Measurements from ENCODE around the gene BRI3.

The BRI3 gene

GRCh38 chr7:98297626-98298286 lies 16.3 kb downstream of the BRI3 start:
- Histone ChIP-seq H3K9me2 (replicated peaks; ENCODE audit: control insufficient read depth, low read length) (no peaks in the 10 kb centered on the region), H3K79me2 (ENCODE audit: control insufficient read depth, low read length) (no peaks in the 10 kb centered on the region), H3K4me3 (ENCODE audit: low read length) (no peak overlapping the region), H4K20me1 (ENCODE audit: control insufficient read depth, insufficient read depth, low read depth, low read length) (no peaks in the 10 kb centered on the region), H3K4me1 (ENCODE audit: control insufficient read depth, low read length) (peaks cover 15% of the 10 kb centered on the region), H3K36me3 (ENCODE audit: control insufficient read depth, low read length) (no peaks in the 10 kb centered on the region), H3K27me3 (ENCODE audit: control insufficient read depth, low read length) (no peaks in the 10 kb centered on the region), H3K9me3 (ENCODE audit: control insufficient read depth, insufficient read depth, low read length) (no peaks in the 10 kb centered on the region), H3K4me2 (ENCODE audit: low read length) (no peak overlapping the region), H3K27ac (ENCODE audit: low read depth, low read length) (no peak overlapping the region), H3F3A (ENCODE audit: control insufficient read depth, insufficient read depth) (no peaks in the 10 kb centered on the region)
- no peak for TF ChIP-seq EZH2phosphoT487 (IDR thresholded peaks at IDR 0.05; ENCODE audit: borderline replicate concordance, low read length)
- TF ChIP-seq CTCF (IDR thresholded peaks at IDR 0.05; ENCODE audit: low read depth, low read length, poor library complexity, severe bottlenecking): no peak

- Histone ChIP-seq H3K4me3 (ENCODE audit: low read length) (no peak overlapping the region), H3K9me3 (ENCODE audit: control insufficient read depth, insufficient read depth, low read length) (no peaks in the 10 kb centered on the region), H3K27ac (ENCODE audit: low read depth, low read length) (no peak overlapping the region), H3K79me2 (ENCODE audit: control insufficient read depth, low read length) (no peaks in the 10 kb centered on the region), H3K4me1 (ENCODE audit: control insufficient read depth, low read length) (no peaks in the 10 kb centered on the region), H3K4me2 (ENCODE audit: low read length) (no peak overlapping the region), H3K9me2 (replicated peaks; ENCODE audit: control insufficient read depth, low read length) (no peaks in the 10 kb centered on the region), H3K36me3 (ENCODE audit: control insufficient read depth, low read length) (no peaks in the 10 kb centered on the region), H3K27me3 (ENCODE audit: control insufficient read depth, low read length) (no peaks in the 10 kb centered on the region), H3F3A (ENCODE audit: control insufficient read depth, insufficient read depth) (no peaks in the 10 kb centered on the region), H4K20me1 (ENCODE audit: control insufficient read depth, insufficient read depth, low read depth, low read length) (no peaks in the 10 kb centered on the region)
- TF ChIP-seq CTCF (IDR thresholded peaks at IDR 0.05; ENCODE audit: low read depth, low read length, poor library complexity, severe bottlenecking) (no peak), EZH2phosphoT487 (IDR thresholded peaks at IDR 0.05; ENCODE audit: borderline replicate concordance, low read length) (no peak)
Measured at GRCh38 chr7:98300595-98301372, 19.3 kb downstream of the BRI3 start.

DNA sequence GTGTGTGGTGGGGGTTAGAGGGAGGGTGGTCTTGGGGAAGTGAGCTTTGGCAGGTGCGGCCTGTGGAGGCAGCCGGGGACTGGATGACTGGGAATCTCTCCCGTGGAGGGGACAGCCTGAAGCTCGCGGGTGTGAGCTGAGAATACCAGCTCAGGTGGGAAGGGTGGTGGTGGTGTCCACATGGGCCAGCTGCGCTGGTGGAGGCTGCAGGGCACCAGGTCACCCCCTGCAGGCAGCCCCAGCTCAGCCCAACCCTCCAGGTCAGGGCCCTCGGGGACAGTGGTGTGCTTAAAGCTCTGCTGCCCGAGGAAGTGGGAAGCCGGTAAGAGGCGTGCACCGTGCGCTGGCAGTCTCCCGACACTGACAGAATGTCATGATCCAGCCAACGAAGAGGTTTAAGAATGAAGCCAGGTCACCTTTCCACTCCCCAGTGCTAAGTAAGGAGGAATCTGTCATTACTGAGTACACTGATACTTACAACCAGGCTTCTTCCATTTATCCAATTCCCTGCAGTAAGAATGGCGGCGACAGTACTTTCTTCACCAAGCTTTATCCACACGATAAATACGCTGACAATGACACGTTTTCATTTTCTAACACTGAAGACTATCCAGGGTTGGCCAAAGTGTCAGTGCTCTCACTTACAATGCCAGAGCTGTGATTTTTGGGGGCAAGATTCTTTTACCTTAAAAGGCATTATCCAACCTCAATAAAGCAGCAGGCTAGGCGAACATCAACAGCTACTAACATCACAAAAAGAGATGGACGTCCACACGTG lies 20.4 kb downstream of the BRI3 start:
- Histone ChIP-seq H4K20me1 (ENCODE audit: control insufficient read depth, insufficient read depth, low read depth, low read length) (no peaks in the 10 kb centered on the region), H3K4me3 (ENCODE audit: low read length) (no peak overlapping the region), H3K27ac (ENCODE audit: low read depth, low read length) (no peak overlapping the region), H3K79me2 (ENCODE audit: control insufficient read depth, low read length) (no peaks in the 10 kb centered on the region), H3K4me1 (ENCODE audit: control insufficient read depth, low read length) (peaks cover 5% of the 10 kb centered on the region; the same call in 1 of the 2 replicates), H3K27me3 (ENCODE audit: control insufficient read depth, low read length) (no peaks in the 10 kb centered on the region), H3F3A (ENCODE audit: control insufficient read depth, insufficient read depth) (no peaks in the 10 kb centered on the region), H3K9me3 (ENCODE audit: control insufficient read depth, insufficient read depth, low read length) (no peaks in the 10 kb centered on the region), H3K36me3 (ENCODE audit: control insufficient read depth, low read length) (no peaks in the 10 kb centered on the region), H3K9me2 (replicated peaks; ENCODE audit: control insufficient read depth, low read length) (no peaks in the 10 kb centered on the region), H3K4me2 (ENCODE audit: low read length) (no peak overlapping the region)
- TF ChIP-seq EZH2phosphoT487 (IDR thresholded peaks at IDR 0.05; ENCODE audit: borderline replicate concordance, low read length): no peak
- TF ChIP-seq CTCF (IDR thresholded peaks at IDR 0.05; ENCODE audit: low read depth, low read length, poor library complexity, severe bottlenecking): no peak
